ENCODE measurements around the gene FARP2. TPM values are rescaled to one million over a fixed set of nuclear protein-coding genes. Genes with fewer than 3 reads are reported as not detected.

Gene FARP2
- total RNA-seq, 4 donors from 2014 or later: 70.0 to 185 (median 95.5) TPM

- no peak overlapping the region for H3K4me3 ChIP-seq
- no peaks in the 10 kb centered on the region for H3K4me1 ChIP-seq
- DNase-seq (ENCODE audit: low spot score in 2 of 2): no peak
- no peaks in the 10 kb centered on the region for H3K36me3 ChIP-seq
- 91% methylated on average over 11 of the region's 11 CpGs for WGBS
- TF ChIP-seq EP300 (IDR thresholded peaks at IDR 0.05) (no peak), POLR2AphosphoS5 (IDR thresholded peaks at IDR 0.05) (no peak), POLR2A (IDR thresholded peaks at IDR 0.05) (no peak), CTCF (IDR thresholded peaks at IDR 0.05) (no peak)
- H3K27me3 ChIP-seq: no peaks in the 10 kb centered on the region
- no peak overlapping the region for H3K27ac ChIP-seq
- no peaks in the 10 kb centered on the region for H3K9me3 ChIP-seq
Measured at GRCh38 chr2:241456546-241456945, 100.5 kb downstream of the FARP2 start.

DNA sequence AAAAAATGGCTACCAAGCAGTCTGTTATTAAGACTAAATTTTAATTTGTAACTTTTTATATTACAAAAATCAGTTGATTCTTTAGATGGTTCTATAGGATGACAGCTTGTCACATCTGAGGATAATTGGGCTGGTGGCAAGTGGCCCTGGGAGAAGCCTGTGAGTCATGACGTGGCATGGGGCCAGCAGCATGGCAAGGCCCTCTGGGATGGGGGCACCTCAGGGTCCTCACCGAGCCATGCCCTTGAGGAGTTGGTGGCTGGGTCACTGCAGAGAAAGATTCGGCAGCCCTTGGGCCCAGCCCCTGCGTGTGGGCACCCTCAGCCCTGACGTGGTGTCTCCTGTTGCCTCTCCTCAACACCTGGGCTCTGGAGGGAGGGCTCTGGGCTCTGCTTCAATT lies 102.6 kb downstream of the FARP2 start:
- DNase-seq (ENCODE audit: low spot score in 2 of 2): no peak
- H3K27me3 ChIP-seq: no peaks in the 10 kb centered on the region
- H3K36me3 ChIP-seq: peaks cover 12% of the 10 kb centered on the region
- H3K4me3 ChIP-seq: no peak overlapping the region
- TF ChIP-seq EP300 (IDR thresholded peaks at IDR 0.05) (no peak), POLR2AphosphoS5 (IDR thresholded peaks at IDR 0.05) (no peak), CTCF (IDR thresholded peaks at IDR 0.05) (no peak), POLR2A (IDR thresholded peaks at IDR 0.05) (no peak)
- H3K4me1 ChIP-seq: no peaks in the 10 kb centered on the region
- no peaks in the 10 kb centered on the region for H3K9me3 ChIP-seq
- no peak overlapping the region for H3K27ac ChIP-seq
- 77% methylated on average over 4 of the region's 5 CpGs for WGBS

GRCh38 chr2:241459520-241459919 lies 103.4 kb downstream of the FARP2 start:
- H3K9me3 ChIP-seq: no peaks in the 10 kb centered on the region
- no peaks in the 10 kb centered on the region for H3K27me3 ChIP-seq
- DNase-seq (ENCODE audit: low spot score in 2 of 2): no peak
- H3K4me3 ChIP-seq: no peak overlapping the region
- no peak for TF ChIP-seq POLR2AphosphoS5 (IDR thresholded peaks at IDR 0.05)
- no peak for TF ChIP-seq POLR2A (IDR thresholded peaks at IDR 0.05)
- no peak for TF ChIP-seq EP300 (IDR thresholded peaks at IDR 0.05)
- TF ChIP-seq CTCF (IDR thresholded peaks at IDR 0.05): no peak
- H3K4me1 ChIP-seq: no peaks in the 10 kb centered on the region
- no peak overlapping the region for H3K27ac ChIP-seq
- peaks cover 18% of the 10 kb centered on the region for H3K36me3 ChIP-seq
- 97% methylated on average over 11 of the region's 13 CpGs for WGBS

DNA sequence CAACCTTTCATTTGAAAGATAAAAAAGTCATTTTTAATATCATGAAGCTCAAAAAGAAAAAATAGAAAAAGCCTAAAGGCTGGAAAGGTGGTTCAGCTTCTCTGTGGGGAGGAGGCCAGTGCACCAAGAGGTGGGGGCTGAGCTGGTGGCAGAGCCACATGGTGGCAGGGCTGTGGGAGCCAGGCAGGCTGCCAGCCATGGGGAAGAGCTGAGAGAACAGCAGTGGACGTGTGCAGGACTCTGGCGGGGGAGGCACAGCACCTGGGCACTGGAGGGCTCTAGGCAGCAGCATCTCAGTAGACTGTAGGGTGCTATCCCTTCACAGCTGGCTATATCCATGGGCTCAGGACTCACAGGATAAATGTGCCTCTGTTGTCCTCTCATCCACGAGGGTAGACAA lies 104.5 kb downstream of the FARP2 start:
- Histone ChIP-seq H3K36me3 (peaks cover 29% of the 10 kb centered on the region), H3K4me3 (no peak overlapping the region), H3K4me1 (no peaks in the 10 kb centered on the region), H3K27me3 (no peaks in the 10 kb centered on the region), H3K27ac (no peak overlapping the region), H3K9me3 (no peaks in the 10 kb centered on the region)
- TF ChIP-seq EP300 (IDR thresholded peaks at IDR 0.05) (no peak), CTCF (IDR thresholded peaks at IDR 0.05) (no peak), POLR2A (IDR thresholded peaks at IDR 0.05) (no peak), POLR2AphosphoS5 (IDR thresholded peaks at IDR 0.05) (no peak)
- no peak for DNase-seq (ENCODE audit: low spot score in 2 of 2)
- 66% methylated on average over 2 of the region's 3 CpGs for WGBS

DNA sequence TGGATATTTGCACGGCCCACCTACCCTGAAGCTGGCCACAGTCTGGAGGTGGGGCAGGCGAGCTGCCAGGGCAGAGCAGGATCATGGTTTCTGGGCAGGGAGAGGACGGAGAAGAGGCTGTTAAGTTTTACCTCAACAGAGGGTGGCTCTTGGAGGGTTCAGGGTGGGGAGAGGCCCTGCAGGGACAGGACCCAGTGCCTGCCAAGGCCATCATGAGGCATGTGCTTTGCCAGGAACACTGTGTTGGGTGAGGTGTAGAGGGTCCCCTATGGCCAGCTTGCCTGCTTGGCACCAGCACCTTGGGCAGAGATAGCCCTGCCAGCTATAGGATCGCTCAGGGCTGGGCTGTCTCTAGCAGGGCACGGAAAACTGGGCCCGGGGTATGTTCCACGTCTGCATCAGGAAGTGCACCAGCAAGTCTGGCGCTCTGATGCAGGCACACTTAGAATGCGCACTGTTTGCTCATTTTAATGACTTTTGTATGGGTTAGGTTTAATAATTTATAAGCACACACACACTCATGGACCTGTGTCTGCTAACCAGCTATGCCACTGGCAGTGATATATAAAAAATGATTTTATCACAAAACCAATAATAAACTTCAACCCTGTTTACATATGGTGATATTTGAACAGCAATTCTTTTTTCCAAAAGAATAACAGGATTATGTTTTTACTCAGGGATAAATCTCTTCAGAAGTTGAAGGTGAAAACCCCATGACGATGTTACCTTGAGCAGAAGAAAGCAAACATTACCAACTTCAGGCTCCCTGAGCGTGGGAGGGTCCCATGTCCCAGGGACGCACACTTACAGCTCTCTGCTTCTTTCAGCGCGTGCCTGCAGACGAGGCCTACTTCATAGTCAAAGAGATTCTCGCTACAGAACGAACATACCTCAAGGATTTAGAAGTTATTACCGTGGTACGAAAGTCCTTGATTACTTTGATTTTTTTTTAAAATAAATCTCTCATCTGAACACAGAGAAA lies 105.9 kb downstream of the FARP2 start:
- no peaks in the 10 kb centered on the region for H3K4me1 ChIP-seq
- no peaks in the 10 kb centered on the region for H3K27me3 ChIP-seq
- no peak overlapping the region for H3K4me3 ChIP-seq
- no peak for DNase-seq (ENCODE audit: low spot score in 2 of 2)
- no peak overlapping the region for H3K27ac ChIP-seq
- WGBS: 90% methylated on average over 16 of the region's 19 CpGs
- TF ChIP-seq CTCF (IDR thresholded peaks at IDR 0.05): no peak
- no peak for TF ChIP-seq EP300 (IDR thresholded peaks at IDR 0.05)
- TF ChIP-seq POLR2AphosphoS5 (IDR thresholded peaks at IDR 0.05): no peak
- no peak for TF ChIP-seq POLR2A (IDR thresholded peaks at IDR 0.05)
- H3K36me3 ChIP-seq: peaks cover 34% of the 10 kb centered on the region
- H3K9me3 ChIP-seq: no peaks in the 10 kb centered on the region
